ENCODE results near the gene HECW1.

- TF ChIP-seq EZH2 (IDR thresholded peaks at IDR 0.05) (no peak), POLR2AphosphoS5 (IDR thresholded peaks at IDR 0.05; ENCODE audit: borderline replicate concordance, low read depth, low read length) (no peak), FOXP2 (optimal IDR thresholded peaks at IDR 0.05; ENCODE audit: control extremely low read depth, extremely low read length, insufficient read depth) (no peak)
Observed at GRCh38 chr7:43199371-43200160, 87.1 kb downstream of the HECW1 start.

Measured in SK-N-MC (cell line).